HepG2 (cell line): ENCODE measurements around the gene TTC28.

Source experiments
- HOXA7 ChIP-seq: sonication (generic); formaldehyde crosslinking; IDR thresholded peaks from 2 replicates; pipeline ENCODE4 v1.8.1; 2022; ENCODE audit warnings: mild to moderate bottlenecking, missing genetic modification reagents, moderate library complexity
- MAZ ChIP-seq, 2 experiments: sonication (generic) in 1 of 2; formaldehyde crosslinking in 1 of 2; IDR thresholded peaks; 2 replicates each; pipeline versions ENCODE4 v1.5.0 to v1.6.1; 2012 to 2020; ENCODE audit warnings: low read depth in 2 of 2, mild to moderate bottlenecking in 2 of 2, borderline replicate concordance in 1 of 2, improper control_type of control experiment in 1 of 2, low read length in 1 of 2, missing genetic modification reagents in 1 of 2, moderate library complexity in 1 of 2
- PTBP1 ChIP-seq: fragments of 200-400 bp; formaldehyde crosslinking; IDR thresholded peaks from 2 replicates; pipeline ENCODE4 v1.6.1; 2018; ENCODE audit warnings: low read length, low read depth; ENCODE audit not compliant: poor library complexity, severe bottlenecking
- RFX5 ChIP-seq: IDR thresholded peaks from 2 replicates; pipeline ENCODE4 v1.6.1; 2011; ENCODE audit warnings: low read depth, low read length, improper control_type of control experiment
- ZNF207 ChIP-seq: fragments of 450-650 bp; IDR thresholded peaks from 2 replicates; pipeline ENCODE4 v1.6.1; 2016; ENCODE audit warnings: antibody characterized with exemption, borderline replicate concordance

DNA sequence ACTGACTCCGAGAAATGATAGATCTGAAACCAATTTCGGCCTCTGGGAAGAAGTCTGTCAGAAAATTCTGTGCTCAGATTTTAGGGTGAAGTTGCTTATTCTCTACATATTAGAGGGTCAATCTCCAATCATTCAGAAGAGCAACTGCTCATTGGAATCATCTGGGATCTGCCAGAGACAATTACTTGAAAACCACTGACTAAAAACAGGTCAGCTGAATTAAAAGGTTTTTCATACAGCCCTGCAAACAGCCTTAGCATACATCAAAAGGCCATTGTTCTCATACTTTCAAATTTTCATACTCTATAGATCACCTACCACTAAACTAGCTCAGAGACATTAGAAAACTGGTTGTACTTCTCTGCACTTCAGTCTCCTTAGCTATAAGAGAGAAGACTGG lies 470.9 kb downstream of the TTC28 start:
- no peak for TF ChIP-seq HOXA7 (CRISPR knock-in tag)
- no peak for TF ChIP-seq ZNF207
- TF ChIP-seq PTBP1, result no peak
- no peak for TF ChIP-seq MAZ (IDR thresholded peaks at IDR 0.05; ENCODE audit: borderline replicate concordance, low read depth, low read length)
- TF ChIP-seq MAZ (CRISPR knock-in tag; IDR thresholded peaks at IDR 0.05; ENCODE audit: low read depth), result no peak
- TF ChIP-seq RFX5, result no peak
